D341Med (cell line): Measurements from ENCODE around the gene LDB2.
A peak's percentile ranks its signal among the peaks of the same experiment; 100 is the strongest.
"Not testable (repeated sequence)": the region's sequence is repeated elsewhere in the genome, so short reads cannot be mapped to it uniquely, and the experiment has no call there.

ENCODE experiments used
- DNase-seq: peaks from one replicate; pipeline ENCODE4 v3.0.0; 2012; ENCODE audit warnings: low spot score

Gene LDB2

DNA sequence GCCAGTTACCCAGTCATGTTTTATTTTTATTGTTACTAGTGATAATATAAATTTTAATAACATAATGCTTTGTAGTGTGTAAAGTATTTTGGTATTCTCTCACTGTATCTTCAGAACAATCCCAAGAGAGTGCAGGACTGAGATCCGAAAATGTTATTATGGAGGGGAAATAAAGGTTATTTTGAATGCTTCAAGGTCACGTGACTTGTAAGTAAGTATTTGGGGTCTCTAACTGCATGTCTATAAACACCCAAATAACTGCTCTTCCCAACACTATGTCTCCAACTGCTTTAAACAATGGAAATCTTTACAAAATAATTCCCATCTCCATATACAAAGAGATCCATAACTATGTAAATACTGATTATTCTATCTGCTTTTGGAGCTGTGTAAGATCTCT, 302.2 kb downstream of the LDB2 start:
- no peak for DNase-seq

DNA sequence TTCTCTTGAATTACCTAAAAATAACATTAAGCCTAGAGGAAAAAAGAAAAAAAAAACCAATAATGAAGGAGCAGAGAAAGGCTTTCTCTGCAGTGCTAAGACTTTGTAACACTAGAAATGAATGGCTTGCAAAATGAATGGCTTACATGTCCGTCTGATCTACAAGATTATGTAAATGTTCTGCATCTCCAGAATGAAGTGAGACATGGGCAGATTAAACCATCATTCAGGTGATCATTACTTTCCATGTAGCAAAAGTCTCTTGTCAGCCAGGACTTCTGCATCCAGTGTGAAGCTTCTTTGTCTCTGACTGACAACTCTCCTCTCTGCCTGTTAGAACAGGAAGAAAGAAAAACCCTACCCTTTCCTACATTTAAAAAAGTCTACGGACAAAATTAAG, 304.3 kb downstream of the LDB2 start:
- no peak for DNase-seq

DNA sequence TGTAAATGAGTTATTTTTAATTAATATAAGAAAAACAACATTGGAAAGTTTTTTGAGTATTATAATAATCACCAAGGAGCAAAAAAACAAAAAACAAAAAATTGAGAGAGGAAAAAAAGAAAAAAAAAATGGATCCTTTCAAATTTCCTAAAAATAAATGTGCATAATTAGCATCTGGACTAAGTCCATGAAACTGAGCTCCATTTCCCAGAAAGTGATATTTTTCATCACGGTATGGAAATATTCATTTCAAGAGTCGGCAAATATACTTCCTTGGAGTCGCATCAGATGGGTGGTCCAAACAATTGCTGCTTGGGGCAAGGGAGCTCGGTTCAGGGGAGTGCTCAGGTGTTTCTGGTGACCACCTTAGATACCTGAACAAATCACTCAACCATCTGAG, 305.1 kb downstream of the LDB2 start:
- no peak for DNase-seq

DNA sequence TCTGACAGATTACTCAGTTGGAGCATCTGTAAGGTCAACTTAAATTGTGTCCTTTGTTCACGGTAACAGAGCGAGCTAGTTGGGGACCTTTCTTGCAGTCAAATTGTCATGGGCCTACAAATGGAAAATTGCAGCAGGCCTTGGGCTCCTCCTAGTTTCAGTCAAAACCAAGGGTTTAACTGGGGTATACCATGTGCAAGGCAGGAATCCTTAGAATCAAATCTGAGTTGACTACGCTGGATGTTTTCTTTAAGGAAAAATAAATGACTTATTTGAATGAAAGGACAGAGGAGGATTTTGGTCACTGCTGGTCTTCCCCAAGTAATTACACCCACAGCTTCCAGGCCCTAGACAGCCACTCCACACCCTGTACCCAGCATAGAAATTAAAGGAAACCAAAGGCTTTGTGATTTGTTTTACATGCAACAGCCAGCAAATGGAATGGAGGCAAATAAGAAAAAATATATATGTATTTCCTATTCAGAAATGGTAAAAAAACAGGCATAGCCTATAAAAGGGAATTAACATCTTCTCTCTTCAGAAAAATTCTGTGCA, 307.1 kb downstream of the LDB2 start:
- no peak for DNase-seq

DNA sequence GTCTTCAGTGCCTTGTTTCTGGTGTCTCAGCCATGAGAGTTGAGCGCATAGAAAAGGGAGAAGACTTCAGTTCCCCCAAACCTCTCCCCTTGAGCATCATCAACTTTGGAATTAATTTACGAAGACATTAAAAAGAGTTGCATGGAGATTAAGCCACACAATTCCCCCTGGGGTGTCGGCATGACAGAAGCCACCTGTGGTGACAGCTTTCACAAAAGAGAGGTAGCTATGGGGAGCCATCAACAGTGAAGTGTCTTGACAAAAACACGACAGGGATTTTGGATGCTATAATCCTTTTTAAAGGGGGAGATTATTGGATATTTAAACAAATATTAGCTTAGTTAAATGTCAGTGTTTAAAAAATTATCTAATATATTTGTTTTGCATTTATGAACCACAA, 307.6 kb downstream of the LDB2 start:
- no peak for DNase-seq

DNA sequence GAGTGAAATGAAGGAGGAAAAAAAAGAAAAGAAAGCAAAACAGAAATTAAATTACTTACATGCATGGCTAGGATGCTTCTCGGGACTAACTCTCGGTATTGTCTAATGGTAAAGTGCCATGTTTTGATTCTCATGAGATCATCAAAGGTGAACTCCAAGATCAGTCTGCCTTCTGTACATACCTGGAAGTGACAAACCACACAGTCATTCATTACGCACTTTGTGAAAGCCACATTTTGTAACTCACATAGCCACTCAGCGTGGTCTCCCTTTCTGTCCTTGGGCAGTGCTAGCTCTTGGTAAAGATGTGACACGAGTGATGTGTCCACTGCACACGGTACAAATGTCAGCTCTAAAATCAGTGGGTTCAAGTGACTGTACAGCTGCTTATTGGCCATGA, 309.8 kb downstream of the LDB2 start:
- no peak for DNase-seq

DNA sequence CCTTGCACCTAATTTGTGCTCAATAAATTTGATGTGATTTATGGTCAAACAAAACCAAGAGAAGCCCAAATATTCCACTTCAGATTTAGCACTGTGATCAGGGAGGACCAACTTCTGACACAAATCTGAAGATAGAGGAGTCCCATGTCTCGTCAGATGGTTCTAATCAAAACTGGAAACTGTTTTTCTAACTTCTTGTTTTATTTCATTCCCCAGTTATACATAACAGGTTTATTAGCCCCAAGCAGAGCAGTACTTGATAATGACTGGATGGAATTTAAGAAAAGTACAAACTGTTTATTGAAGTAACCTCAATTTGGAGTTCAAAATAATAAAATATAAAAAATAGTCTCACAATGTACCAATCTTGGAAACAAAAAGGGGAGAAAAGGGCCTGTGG, 310.3 kb downstream of the LDB2 start:
- DNase-seq: no peak

DNA sequence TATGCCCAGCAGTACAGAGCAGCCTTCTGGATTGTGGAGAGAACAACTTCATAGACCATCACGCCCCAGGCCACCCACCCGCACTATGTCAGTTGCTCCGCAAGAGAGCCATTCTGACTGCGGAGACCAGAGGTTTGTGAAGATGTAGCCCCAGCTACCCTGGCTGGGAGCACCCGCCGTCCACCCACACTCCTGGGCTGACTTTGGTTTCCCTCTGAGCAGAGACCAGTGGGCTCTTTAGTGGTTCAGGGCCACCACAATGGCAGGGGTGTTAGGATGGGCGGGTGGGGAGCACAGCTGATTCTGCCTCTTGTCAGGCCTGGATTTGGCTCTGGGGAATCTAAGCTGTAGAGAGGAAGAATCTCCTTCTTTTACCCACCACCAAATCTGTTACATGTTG, 313.4 kb downstream of the LDB2 start:
- no peak for DNase-seq

DNA sequence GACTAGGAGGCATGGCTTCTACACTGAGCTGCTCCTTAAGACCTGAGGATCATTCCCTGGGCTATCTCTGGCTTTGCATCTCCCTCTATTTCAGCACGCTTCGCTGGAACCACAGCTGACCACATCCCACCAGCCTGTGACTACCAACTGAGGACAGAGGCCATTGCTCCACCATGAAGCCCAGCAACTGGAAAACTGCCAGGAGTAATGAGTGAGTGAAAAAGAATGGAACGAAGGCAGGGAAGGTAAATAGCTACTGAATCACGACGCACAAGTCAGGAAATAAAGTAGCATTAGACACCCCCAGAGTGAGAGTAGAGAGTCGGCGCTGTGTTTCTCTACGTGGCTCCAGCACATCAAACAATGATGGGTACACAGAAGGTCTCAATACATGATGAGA, 314.7 kb downstream of the LDB2 start:
- DNase-seq: no peak

DNA sequence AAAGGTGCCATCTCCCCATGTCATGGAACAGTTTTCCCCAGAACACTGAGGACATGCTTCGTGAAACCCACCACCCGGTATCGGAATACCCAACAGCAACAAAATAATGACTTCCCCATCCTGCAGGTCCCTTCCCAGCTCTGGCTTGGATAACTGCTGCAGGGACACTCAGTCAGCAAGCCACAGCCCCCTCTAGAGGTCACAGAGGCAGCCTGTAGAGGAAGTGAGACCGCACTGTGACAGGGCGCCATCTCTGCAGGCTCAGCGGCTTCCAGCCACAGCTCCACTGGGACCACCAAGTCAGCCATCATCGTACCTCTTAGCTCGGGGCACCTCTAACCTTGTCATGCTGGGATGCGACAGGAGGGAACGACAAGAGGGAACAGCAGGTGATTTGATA, 315.9 kb downstream of the LDB2 start:
- DNase-seq: peak; percentile 36

DNA sequence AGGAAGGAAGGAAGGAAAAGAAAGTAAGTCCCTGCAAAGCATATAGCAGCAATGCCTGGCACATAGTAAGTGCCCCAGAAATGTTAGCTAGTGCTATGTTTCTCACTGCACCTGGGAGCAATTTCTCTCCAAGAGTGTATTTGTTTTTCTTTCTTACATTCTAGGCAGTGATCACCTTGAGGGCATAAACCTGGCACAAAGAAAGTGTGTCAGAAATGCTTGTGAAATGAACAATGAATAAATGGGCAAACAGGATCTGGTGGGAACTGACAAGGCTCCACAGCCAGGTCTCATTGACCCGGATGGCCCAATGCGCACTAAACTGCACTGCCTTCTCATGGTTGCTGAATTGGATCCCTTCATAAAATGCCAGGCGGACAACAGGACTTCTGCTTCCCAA, 316.4 kb downstream of the LDB2 start:
- DNase-seq: no peak

DNA sequence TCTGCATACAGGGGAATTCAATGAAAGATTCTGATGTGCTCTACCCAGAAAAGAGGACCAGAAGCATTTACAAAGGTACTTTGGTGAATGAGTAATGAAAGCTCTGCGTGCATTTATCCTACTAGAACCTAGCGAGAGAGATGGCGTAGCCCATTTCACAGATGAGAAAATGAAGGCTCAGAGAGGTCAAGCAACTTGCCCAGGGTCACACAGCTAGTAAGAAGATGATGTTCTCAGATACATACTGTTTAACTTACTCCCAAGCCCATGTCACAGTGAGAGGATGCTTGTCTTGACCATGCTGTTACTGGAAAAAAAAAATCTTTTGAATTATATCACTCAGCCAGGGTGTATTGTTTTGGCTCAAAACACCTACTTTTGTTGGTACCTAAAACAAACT, 317.3 kb downstream of the LDB2 start:
- no peak for DNase-seq

DNA sequence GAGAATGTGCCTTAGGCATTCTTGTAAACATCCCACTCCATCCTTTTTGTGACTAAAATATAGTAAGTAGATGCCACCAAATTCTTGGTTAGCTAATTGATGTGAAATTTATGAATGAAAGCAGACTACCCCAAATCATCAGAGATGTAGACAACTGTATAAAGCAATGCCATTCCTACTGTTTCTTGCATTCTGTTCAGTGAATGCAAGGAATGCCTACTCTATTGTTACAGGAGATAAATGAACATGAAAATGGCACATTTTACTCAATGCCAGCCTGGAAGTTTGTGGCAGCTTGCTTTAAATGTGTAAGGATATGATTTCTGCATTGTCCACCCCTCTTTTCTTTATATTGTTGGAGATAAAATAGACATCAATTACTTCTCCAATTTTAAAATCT, 317.9 kb downstream of the LDB2 start:
- no peak for DNase-seq

DNA sequence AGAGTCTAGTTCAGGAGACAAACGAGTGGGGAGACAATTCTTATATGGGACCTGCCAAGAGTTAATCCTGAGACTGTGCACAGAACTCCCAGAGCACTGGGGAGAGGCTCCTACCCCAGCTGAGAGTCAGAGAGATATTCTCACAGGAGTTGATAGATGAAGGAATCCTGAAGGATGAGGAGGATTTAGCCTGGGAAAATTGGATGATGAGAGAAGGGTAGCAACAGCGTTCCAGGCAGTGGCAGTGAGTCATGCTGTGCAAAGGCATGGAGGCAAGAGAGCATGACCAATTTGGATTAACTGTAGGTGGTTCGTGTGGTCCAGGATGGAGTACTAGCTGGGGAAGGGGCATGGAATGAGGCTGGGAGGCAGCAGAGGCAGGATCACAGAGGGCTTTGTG, 318.6 kb downstream of the LDB2 start:
- no peak for DNase-seq

DNA sequence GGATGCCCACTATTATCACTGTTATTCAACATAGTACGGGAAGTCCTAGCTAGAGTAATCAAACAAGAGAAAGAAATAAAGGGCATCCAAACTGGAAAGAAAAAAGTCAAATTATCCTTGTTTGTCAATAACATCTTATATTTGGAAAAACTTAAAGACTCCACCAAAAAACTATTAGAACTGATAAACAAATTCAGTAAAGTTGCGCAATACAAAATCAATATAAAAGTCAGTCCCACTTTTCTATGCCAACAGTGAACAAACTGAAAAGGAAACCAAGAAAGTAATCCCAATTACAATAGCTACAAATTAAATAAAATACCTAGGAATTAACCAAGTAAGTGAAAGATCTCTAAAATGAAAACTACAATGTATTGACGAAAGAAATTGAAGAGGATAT, 321.3 kb downstream of the LDB2 start:
- DNase-seq: no peak

DNA sequence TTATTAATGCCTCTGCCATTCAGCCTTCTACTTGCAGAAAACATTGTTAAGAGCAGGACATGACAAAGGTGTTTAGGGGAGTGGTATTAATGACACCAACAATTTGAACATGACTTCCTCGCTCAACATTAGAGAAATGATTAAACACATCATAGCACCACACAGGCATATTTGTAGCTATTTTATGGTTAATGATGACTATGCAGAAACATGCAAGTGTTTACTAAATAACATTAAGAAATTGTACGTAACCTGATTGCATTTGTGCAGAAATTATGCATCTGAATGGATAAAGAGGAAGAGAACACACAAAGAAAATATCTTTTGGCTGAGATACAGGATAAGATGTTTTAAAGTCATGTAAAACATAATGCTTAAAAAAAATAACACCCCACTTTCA, 323.5 kb downstream of the LDB2 start:
- DNase-seq: no peak

DNA sequence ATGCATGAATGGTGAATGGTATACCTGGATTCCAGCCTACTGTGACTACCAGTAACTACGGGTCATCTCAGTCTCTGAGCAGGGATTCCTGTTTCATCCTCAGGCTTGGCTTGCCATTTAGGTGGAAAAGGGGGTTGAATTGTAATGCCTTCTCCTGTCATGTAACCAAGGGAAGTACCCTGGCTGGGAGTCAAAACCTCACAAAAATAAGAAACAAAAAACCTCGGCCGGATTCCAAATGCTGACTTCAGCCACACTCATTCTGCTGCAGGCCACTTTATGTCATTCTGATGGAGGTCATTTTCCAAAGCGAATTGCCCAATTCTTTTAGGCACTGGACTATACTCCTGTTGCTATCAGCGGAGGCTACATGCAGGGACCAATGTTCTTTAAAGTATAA, 324.7 kb downstream of the LDB2 start:
- DNase-seq: no peak

DNA sequence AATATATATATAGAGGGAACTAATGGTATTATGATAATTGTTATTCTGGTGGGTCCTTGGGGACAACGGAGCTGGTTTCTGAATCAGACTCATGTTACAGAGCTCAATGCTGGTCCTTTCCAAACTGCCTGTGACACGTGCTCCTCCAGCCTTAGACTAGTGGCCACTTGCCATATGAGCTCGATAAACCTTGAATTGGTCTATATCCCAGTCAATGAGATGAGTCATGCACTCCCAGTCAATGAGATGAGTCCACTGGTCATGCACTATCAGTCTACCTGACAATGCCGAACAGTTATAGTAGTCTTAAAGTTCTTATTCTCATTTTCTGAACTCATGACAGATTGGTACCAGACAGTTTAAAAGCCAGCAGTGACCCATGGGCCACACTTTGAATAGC, 325.2 kb downstream of the LDB2 start:
- DNase-seq: no peak

DNA sequence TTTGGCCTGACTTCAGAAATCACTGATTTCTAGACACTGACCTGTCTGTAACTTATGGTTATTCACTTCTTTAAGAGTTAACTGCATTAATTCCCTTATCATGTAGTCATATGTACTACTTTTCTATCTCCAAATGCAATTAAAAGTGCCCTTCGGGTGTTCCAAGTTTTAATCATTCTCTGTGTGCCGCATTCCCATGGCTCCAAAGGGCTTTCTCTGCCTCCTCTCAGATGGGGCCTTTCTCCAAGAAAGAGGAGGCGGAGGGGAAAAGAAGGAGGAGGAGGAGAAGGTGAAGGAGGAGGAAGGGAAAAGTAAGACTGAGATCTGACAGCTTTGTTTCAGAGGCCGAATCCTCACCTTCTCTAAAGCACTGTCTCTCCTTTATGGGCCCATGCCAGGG, 325.8 kb downstream of the LDB2 start:
- DNase-seq: no peak

DNA sequence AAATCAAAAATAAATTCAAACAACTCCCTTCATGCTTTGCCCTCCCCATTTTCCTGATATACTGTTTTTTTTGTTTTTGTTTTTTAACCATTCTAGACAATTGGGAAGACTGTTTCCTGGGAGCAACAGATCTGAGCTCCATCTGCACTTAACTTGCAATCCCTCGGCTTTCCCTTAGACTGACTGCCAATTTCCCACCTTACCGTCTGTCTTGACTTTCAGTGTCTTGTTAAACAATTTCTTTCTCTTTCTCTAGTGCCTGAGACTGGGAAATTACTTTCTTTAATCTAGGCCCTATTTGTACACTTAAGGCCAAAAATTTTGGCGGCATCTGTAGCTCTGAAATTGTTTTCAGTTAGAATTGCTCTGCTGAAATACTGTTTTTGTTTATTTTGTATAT, 326.3 kb downstream of the LDB2 start:
- DNase-seq: no peak

DNA sequence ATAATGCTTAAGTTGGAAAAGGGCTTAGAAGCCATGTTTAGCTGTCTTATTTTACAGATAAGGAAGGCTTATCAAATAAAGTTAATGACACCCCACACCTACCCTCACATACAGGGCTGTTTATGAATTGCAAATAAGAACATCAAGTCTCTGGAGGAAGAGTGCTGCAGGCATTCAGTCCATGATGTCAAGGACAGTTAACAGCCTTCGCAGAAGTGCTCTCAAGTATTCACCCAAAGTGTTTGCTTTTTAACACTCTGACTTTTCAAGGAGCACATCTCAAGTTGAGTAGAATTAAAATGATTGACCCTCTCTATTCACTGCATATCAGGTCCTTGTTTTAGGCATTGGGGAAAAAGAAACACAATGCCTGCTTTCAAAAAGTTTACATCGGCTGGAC, 328.7 kb downstream of the LDB2 start:
- no peak for DNase-seq

DNA sequence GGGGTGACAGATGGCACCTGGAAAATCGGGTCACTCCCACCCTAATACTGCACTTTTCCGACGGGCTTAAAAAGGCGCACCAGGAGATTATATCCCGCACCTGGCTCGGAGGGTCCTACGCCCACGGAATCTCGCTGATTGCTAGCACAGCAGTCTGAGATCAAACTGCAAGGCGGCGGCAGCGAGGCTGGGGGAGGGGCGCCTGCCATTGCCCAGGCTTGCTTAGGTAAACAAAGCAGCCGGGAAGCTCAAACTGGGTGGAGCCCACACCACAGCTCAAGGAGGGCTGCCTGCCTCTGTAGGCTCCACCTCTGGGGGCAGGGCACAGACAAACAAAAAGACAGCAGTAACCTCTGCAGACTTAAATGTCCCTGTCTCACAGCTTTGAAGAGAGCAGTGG, 341.1 kb downstream of the LDB2 start:
- not testable (repeated sequence) for DNase-seq

DNA sequence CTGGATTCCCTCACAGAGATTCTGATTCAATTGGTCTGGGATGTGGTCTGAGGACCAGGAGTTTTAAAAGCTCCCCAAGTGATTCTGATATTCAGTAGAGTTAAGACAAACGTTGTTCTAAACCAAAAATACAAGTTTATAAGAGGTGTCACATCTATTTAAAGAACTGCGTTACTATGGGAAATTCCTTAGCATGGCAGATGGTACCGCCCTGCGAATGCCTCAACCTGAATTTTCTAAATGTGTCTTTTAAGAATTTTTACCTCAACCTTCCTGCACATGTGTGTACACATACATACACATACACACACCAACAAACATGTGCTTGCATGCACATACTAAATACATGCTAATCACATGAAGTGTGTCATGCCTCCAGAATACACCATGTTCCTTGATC, 343.3 kb downstream of the LDB2 start:
- DNase-seq: no peak

DNA sequence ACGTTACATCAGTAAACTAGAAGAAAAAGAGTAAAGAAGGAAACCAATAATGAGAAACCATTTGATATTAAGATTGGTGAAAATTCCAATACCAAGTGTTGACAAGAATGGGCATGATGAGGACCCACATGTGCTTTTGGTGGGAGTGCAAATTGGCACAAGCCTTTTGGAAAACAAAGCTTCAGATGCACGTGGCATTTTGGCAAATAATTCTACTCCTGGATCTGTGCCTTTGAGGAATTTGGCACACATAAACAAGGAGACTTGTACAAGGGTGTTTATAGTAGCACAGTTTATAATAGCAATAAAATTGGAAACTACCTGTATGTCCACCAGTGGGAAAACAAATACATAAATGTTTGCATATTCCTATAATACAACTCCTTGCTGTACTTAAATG, 347.9 kb downstream of the LDB2 start:
- no peak for DNase-seq

DNA sequence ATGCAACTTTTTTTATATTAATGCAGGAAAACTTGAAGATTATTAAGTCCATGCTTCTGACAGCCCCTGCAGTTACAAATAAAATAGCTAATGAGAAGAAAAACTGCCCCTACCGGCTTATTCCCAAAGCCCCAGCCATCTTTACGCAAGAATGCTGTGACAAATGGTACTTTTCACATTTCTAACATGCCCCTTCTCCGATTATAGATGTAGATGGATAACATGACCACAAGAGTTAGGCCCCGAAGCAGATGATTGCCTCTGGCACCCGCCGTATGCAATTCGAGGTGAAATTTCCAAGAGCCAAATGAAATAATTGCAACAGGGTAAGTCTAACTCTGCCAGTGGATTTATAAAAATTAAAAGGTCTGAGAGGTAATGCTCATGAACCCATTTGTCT, 352.8 kb downstream of the LDB2 start:
- no peak for DNase-seq
